ENCODE results near the gene OPCML.
A peak's percentile ranks its signal among the peaks of the same experiment; 100 is the strongest.

- no peak for TF ChIP-seq EZH2 (IDR thresholded peaks at IDR 0.05; ENCODE audit: borderline replicate concordance, low read depth, low read length, poor library complexity, severe bottlenecking)
- TF ChIP-seq, protein P1, sequence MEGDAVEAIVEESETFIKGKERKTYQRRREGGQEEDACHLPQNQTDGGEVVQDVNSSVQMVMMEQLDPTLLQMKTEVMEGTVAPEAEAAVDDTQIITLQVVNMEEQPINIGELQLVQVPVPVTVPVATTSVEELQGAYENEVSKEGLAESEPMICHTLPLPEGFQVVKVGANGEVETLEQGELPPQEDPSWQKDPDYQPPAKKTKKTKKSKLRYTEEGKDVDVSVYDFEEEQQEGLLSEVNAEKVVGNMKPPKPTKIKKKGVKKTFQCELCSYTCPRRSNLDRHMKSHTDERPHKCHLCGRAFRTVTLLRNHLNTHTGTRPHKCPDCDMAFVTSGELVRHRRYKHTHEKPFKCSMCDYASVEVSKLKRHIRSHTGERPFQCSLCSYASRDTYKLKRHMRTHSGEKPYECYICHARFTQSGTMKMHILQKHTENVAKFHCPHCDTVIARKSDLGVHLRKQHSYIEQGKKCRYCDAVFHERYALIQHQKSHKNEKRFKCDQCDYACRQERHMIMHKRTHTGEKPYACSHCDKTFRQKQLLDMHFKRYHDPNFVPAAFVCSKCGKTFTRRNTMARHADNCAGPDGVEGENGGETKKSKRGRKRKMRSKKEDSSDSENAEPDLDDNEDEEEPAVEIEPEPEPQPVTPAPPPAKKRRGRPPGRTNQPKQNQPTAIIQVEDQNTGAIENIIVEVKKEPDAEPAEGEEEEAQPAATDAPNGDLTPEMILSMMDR (conservative IDR thresholded peaks at IDR 0.05; ENCODE audit: low read depth, low read length), result peak; percentile 37; the same call in 1 of the 2 replicates
Measured at GRCh38 chr11:132858223-132858622, 674.1 kb downstream of the OPCML start.

All from A673 (cell line).